ENCODE measurements around the gene HSPG2.

Gene HSPG2

DNA sequence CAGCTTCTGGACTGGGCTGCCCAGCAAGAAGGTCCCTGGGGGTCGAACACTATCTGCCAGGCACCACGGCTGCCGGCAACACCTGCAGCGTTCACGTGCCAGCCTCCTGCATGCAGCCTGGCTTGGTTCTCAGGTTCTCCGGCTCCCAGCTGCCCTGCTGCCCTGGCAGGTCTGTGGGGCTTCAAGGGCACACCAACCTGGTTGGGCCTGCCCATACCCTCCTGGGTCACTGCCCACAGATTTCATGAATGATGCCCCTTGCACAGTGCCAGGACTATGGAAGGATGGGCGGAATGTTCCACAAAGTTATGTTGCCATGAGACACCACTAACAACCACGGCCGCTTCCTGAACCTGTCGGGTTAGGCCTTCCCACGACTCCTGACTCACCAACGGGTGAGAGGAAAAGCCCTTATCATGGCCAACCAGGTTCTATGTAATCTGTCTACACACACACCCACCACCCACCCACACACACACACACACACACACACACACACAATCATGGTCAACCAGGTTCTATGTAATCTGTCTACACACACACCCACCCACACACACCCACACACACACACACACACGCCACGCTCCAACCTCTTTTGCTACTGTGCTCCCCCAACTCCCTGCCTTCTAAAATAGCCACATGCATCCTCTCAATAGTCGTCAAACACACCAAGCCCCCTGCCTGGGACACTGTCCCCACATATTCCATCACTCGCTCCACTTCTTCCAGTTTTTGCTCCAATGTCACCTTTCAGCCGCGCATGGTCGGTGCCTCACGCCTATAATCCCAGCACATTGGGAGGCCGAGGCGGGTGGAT lies 32.2 kb downstream of the HSPG2 start:
- no peak for DNase-seq (ENCODE audit: insufficient read length)
- no peak for FAIRE-seq
- TF ChIP-seq POLR2AphosphoS5 (IDR thresholded peaks at IDR 0.05; ENCODE audit: low read depth, low read length) (no peak), POLR2A (IDR thresholded peaks at IDR 0.05; ENCODE audit: low read depth, low read length) (no peak), TAF1 (IDR thresholded peaks at IDR 0.05; ENCODE audit: borderline replicate concordance, low read depth, low read length) (no peak)

DNA sequence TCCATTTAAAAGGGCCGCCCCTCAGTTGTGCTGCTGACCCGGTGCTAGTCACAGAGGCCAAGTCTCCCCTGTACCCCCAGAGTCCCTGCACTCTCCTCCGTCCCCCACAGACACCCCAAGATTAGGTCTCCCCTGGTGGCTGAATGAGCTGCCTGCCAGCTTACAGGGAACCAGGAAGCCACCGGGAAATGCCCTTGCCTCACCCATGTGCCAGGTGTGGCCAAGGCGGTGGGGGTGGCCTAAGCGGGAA lies 32.7 kb downstream of the HSPG2 start:
- FAIRE-seq (no peak), DNase-seq (ENCODE audit: insufficient read length) (no peak)
- no peak for TF ChIP-seq POLR2A (IDR thresholded peaks at IDR 0.05; ENCODE audit: low read depth, low read length)
- TF ChIP-seq POLR2AphosphoS5 (IDR thresholded peaks at IDR 0.05; ENCODE audit: low read depth, low read length): no peak
- no peak for TF ChIP-seq TAF1 (IDR thresholded peaks at IDR 0.05; ENCODE audit: borderline replicate concordance, low read depth, low read length)

DNA sequence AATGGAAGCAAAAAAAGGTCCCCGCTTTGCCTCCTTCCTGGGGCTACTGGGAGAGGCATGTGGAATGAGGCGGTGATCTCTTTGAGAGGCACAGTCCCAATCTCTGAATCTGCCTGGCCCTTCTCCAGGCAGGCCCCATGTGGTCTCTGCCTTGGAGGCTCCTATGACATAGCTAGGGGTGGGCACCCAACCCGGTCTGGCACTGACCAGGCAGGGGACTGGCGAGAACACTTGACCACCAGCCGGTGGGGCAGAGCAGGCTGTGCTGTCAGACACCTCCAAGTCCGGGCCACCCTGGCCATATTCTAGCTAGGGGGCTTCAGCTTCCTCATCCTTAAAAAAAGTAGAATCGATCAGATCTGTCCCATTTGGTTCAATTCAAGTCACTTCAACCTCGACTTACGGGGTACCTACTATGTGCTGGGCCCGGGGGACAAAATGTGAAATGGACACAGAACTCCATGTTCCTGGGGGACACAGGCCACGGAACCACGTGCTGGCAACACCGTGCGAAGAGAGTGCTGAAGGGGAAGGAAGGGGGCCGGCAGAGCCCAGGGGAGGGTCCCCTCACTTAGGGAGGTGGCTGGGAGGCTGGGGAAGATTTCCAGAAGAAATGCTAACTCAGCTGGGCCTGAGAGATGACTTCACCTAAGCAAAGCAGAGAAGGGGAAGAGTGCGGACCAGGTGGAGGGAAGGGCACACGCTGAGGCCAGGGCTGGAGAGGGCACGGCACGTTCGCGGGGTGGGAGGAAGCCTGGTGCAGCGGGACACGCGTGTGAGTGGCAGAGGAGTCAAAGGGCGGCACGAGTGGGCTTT lies 33.3 kb downstream of the HSPG2 start:
- DNase-seq (ENCODE audit: insufficient read length) (no peak), FAIRE-seq (no peak)
- no peak for TF ChIP-seq POLR2A (IDR thresholded peaks at IDR 0.05; ENCODE audit: low read depth, low read length)

DNA sequence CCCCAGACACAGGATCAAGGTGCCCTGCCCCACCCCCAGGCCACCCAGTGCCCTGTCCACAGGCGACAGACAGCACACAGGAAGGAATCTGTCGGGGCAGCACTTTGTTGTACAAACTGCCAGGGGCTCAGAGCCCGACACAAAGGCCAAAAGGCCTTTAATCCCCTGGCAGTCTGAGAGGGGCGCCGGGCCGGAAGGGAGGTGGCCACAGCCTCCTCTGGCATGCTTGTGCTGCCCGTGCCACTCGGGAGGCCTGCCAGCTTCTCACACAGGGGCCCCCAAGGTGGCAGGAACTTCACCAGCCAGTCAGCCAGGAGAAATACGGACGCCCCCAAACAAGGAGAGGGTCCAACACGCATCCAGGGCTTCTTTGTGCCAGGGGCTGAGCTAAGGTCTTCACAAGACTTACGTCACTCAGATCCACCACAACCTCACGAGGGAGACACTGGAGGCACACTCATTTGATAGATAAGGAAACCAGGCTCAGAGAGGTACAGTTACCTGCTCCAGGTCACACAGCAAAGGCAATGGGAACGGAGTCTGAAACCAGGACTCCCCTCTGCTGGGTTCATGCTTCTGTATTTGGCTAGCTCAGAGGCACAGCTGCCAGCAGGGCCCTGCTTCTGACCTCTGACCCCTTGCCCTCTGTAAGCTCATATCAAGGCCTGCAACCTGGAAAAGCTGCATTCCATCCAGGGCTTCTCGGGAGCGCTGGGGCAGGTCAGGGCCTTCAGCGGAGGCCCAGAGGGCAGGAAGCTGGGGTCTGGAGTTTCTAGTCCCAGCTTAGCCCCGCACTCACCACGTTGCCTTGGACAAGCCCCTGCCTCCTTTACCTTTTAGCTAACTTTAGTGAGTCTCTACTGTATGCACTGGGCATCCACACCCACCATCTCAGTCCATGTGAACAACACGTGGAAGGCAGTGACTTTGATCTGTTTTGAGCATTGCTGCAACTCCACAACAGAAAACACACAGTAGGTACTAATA lies 34.8 kb downstream of the HSPG2 start:
- FAIRE-seq: no peak
- TF ChIP-seq POLR2AphosphoS5 (IDR thresholded peaks at IDR 0.05; ENCODE audit: low read depth, low read length): no peak
- TF ChIP-seq TAF1 (IDR thresholded peaks at IDR 0.05; ENCODE audit: borderline replicate concordance, low read depth, low read length): no peak
- TF ChIP-seq POLR2A (IDR thresholded peaks at IDR 0.05; ENCODE audit: low read depth, low read length): no peak

DNA sequence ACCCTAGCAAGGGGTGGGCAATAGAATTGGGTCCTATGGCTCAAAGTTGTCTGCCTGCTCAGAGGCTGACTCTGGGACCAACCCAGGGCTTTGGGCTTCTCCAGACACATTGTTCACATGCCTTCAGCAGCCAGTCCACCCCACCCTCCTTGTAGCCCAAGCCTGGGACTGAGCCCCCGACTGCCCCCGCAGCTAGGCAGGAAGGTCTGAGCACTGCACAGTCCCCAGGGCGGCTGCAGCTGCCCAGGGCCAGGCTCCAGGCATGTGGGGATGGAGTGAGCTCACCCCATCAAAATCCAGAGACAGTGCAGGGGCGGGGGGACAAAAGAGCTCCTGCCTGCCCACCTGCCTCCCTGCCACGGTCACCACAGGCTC lies 35.6 kb downstream of the HSPG2 start:
- TF ChIP-seq TAF1 (IDR thresholded peaks at IDR 0.05; ENCODE audit: borderline replicate concordance, low read depth, low read length): no peak
- no peak for TF ChIP-seq POLR2A (IDR thresholded peaks at IDR 0.05; ENCODE audit: low read depth, low read length)
- TF ChIP-seq POLR2AphosphoS5 (IDR thresholded peaks at IDR 0.05; ENCODE audit: low read depth, low read length): no peak

More for the DNA sequence above, 34.8 kb downstream of the HSPG2 start:
- DNase-seq (ENCODE audit: insufficient read length): no peak

DNA sequence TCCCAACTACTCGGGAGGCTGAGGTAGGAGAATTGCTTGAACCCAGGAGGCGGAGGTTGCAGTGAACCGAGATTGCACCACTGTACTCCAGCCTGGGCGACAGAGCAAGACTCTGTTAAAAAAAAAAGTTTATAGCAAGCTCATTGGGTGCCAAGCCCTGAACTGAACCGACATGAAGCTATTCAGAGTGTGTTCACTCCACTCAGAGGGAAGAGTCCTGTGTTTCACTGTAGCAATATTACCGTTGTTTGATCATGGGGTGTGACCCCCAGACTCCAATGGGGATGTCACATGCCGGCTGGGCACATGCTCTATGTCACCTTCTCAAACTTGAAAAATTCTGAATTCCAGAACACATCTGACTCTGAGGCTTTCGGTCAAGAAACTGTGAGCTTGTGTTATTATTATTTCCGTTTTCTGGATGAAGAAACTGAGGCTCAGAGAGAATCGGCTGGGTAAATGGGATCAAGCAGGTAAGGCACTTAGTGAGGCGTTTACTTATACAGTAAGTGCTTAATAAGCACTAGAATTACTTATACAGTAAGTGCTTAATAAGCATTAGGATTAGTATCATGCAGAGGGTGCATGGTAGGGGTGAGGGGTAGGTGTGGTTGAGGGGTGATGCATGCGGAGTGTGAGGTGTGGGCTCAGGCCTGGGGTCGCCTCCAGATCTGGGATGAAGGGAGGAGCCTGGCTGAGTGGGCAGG lies 36.2 kb downstream of the HSPG2 start:
- FAIRE-seq (no peak), DNase-seq (ENCODE audit: insufficient read length) (no peak)
- TF ChIP-seq TAF1 (IDR thresholded peaks at IDR 0.05; ENCODE audit: borderline replicate concordance, low read depth, low read length) (no peak), POLR2A (IDR thresholded peaks at IDR 0.05; ENCODE audit: low read depth, low read length) (no peak), POLR2AphosphoS5 (IDR thresholded peaks at IDR 0.05; ENCODE audit: low read depth, low read length) (no peak)

More for the DNA sequence above, 35.6 kb downstream of the HSPG2 start:
- DNase-seq (ENCODE audit: insufficient read length) (no peak), FAIRE-seq (no peak)

DNA sequence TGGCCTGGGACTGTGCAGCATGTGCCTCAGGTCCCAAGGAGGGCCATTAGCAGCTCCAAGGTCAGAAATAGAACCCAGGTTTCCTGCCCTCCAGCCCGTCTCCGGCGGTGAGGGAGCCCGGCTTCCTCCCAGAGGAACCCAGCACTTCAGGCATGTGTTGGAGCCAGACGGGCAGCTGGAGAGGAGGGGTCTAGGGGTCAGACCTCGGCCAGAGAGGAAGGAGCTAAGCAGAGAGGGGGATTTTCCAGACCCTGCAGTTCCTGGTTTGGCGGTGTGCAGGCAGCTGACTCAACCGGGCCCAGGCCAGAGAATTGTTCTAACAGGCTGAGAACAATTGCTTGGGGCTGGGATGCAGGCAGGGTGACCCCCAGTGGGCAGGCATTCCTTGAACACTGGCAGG lies 37.1 kb downstream of the HSPG2 start:
- FAIRE-seq: no peak
- no peak for DNase-seq (ENCODE audit: insufficient read length)
- TF ChIP-seq TAF1 (IDR thresholded peaks at IDR 0.05; ENCODE audit: borderline replicate concordance, low read depth, low read length) (no peak), POLR2A (IDR thresholded peaks at IDR 0.05; ENCODE audit: low read depth, low read length) (no peak), POLR2AphosphoS5 (IDR thresholded peaks at IDR 0.05; ENCODE audit: low read depth, low read length) (no peak)

DNA sequence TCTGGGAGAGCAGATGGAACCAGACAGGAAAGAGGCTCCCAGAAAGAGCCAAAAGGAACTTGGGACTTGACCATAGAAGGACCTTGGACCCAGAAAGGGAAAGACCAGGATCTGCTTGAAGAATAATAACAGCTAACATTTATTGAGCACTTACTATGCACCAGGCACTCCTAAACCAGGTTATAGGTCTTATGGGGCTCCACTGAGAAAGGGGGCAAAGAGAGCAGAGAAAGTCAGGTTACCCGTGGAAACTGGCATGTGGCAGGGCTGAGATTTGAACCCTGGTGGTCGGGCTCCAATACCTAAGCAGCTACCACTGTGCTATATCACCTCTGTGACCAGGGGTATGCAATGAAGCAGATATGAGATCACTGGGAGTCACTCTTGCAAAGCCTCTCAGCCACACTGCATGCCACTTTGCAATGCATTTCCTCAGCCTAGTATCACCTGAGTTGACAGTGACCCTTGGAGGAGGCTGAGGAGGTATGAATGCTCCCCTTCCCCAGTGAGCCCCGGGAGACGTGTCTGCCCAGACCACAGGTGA lies 37.8 kb downstream of the HSPG2 start:
- no peak for TF ChIP-seq POLR2A (IDR thresholded peaks at IDR 0.05; ENCODE audit: low read depth, low read length)
- no peak for TF ChIP-seq POLR2AphosphoS5 (IDR thresholded peaks at IDR 0.05; ENCODE audit: low read depth, low read length)
- no peak for DNase-seq (ENCODE audit: insufficient read length)
- FAIRE-seq: no peak

DNA sequence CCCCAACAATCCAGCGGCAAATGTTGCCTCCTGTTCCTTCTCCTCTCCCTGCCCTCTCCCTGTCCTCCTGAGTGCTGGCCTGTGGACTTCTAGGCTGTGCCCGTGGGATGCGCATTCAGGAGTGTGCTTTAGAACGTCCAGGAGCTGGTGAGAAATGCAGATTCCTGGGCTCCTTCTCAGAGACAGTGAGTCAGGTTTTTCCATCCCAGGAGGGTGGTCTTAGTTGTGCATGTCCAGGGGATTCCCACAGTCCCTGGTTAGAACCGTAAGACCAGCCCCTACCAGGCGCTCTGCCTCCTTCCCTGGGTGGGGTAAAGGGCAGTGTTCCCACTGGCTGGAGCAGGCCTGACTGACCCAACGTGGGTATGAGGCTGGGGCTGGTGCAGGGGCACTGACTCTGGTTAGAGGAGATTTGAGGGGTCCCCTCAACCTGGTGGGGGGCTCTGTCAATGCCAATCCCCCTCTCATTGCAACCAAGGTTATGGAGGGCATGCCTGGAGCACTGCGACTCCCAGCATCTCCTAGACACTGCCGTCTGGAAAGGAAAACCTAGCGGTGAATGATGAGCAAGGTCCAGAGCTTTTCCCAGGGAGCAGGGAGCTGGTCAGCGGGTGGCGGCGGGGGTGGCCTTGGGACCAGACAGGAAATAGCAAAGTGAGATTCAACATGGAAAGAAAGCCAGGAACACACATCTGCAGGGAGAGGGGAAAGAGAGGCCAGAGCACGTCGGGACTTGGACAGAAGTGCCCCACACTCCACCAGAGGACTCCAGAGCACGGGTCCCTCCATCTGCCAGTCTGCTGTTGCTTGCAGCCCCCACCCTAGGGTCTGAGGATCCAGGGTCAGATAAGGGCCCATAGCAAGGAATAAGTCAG lies 38.5 kb downstream of the HSPG2 start:
- TF ChIP-seq POLR2AphosphoS5 (IDR thresholded peaks at IDR 0.05; ENCODE audit: low read depth, low read length): no peak
- TF ChIP-seq POLR2A (IDR thresholded peaks at IDR 0.05; ENCODE audit: low read depth, low read length): no peak
- TF ChIP-seq TAF1 (IDR thresholded peaks at IDR 0.05; ENCODE audit: borderline replicate concordance, low read depth, low read length): no peak
- FAIRE-seq (no peak), DNase-seq (ENCODE audit: insufficient read length) (no peak)

DNA sequence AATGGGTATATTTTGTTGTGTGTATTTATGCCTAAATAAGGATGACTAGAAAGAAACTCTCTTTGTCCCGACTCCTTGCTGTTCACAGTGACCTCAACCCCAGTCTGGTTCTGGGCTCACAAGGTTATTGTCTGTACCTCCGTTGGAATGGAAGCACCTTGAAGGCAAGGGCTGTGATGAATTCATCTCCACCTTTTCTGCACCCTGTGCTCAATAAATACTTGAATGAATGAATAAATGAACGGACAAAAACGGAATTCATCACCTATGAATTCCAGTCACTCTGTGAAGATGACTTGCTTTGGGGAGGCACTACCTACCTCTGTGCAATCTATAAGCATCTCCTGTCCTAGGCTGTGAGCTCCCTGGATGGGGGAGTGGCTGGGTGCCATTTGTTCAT lies 39.3 kb downstream of the HSPG2 start:
- FAIRE-seq: no peak
- TF ChIP-seq TAF1 (IDR thresholded peaks at IDR 0.05; ENCODE audit: borderline replicate concordance, low read depth, low read length) (no peak), POLR2A (IDR thresholded peaks at IDR 0.05; ENCODE audit: low read depth, low read length) (no peak), POLR2AphosphoS5 (IDR thresholded peaks at IDR 0.05; ENCODE audit: low read depth, low read length) (no peak)
- no peak for DNase-seq (ENCODE audit: insufficient read length)
